HG02884 (cell line): ENCODE data around the gene SDSL.

Experiments used
- ATAC-seq: cut with Tn5 transposase; IDR thresholded peaks from one replicate; pipeline ENCODE4 v1.9.1; 2021; ENCODE audit warnings: mild to moderate bottlenecking, moderate library complexity; ENCODE audit not compliant: unreplicated experiment

The SDSL gene

GRCh38 chr12:113477842-113478215, 55.6 kb downstream of the SDSL start:
- ATAC-seq, result no peak

- ATAC-seq, result no peak
Observed at GRCh38 chr12:113478351-113479011, 56.3 kb downstream of the SDSL start.

GRCh38 chr12:113479216-113479589, 57.0 kb downstream of the SDSL start:
- ATAC-seq, result no peak

GRCh38 chr12:113479590-113480335, 57.6 kb downstream of the SDSL start:
- ATAC-seq, result no peak

- ATAC-seq, result no peak
Observed at GRCh38 chr12:113480336-113480971, 58.3 kb downstream of the SDSL start.

- ATAC-seq, result no peak
Observed at GRCh38 chr12:113482334-113482733, 60.2 kb downstream of the SDSL start.

- ATAC-seq, result no peak
Observed at GRCh38 chr12:113485330-113485729, 63.1 kb downstream of the SDSL start.

GRCh38 chr12:113486722-113487121, 64.5 kb downstream of the SDSL start:
- no peak for ATAC-seq
